IMR-90 (cell line): ENCODE results near the gene CCDC198. TPM values are rescaled to one million over a fixed set of nuclear protein-coding genes. Genes with fewer than 3 reads are reported as not detected.

Source experiments
- ATAC-seq: fragments of 200-7000 bp; cut with Tn5 transposase; 2 replicates; pipeline ENCODE4 v1.9.1; 2020; ENCODE audit warnings: low read depth, mild to moderate bottlenecking, moderate library complexity
- BruUV-seq: library from RNA; stranded (reverse); fragments of 400-500 nt; replicated peaks from 2 replicates; lab custom pipeline; 2021; lab: Mats Ljungman, UMichigan
- CTCF ChIA-PET: fragments of 300-600 bp; formaldehyde crosslinking; extraction: SDS; loops from one replicate; lab custom pipeline; 2021; ENCODE audit warnings: antibody characterized with exemption; lab: Yijun Ruan, JAX
- POLR2A ChIA-PET: fragments of 300-600 bp; sonication (Branson Sonifier 250); formaldehyde crosslinking; loops from one replicate; lab custom pipeline; 2022; ENCODE audit warnings: antibody characterized with exemption; ENCODE audit not compliant: unreplicated experiment; lab: Charles Lee
- DNase-seq: peaks from one replicate; pipeline ENCODE4 v3.0.0; 2013
- H2AFZ ChIP-seq: replicated peaks from 2 replicates; pipeline ENCODE3; 2013; ENCODE audit warnings: low read length, mild to moderate bottlenecking; ENCODE audit not compliant: poor library complexity
- H2AK5ac ChIP-seq: 2 replicates; pipeline ENCODE4 v1.6.1; 2013; ENCODE audit warnings: low read depth, low read length, inconsistent platforms
- H2AK9ac ChIP-seq: replicated peaks from 2 replicates; pipeline ENCODE3; 2013; ENCODE audit warnings: mild to moderate bottlenecking, low read depth, low read length, moderate library complexity; ENCODE audit not compliant: poor library complexity
- H2BK120ac ChIP-seq: 2 replicates; pipeline ENCODE4 v1.6.1; 2013; ENCODE audit warnings: low read depth, low read length, inconsistent platforms
- H2BK15ac ChIP-seq: 3 replicates; pipeline ENCODE4 v1.6.1; 2013; ENCODE audit warnings: low read depth, low read length, inconsistent platforms
- H2BK20ac ChIP-seq: 2 replicates; pipeline ENCODE4 v1.6.1; 2013; ENCODE audit warnings: low read depth, mild to moderate bottlenecking, inconsistent platforms, low read length, moderate library complexity
- H2BK5ac ChIP-seq: 2 replicates; pipeline ENCODE4 v1.6.1; 2013; ENCODE audit warnings: mild to moderate bottlenecking, low read depth, low read length, inconsistent platforms; ENCODE audit not compliant: poor library complexity, severe bottlenecking
- H3K14ac ChIP-seq: replicated peaks from 2 replicates; pipeline ENCODE4 v1.6.1; 2013; ENCODE audit warnings: low read depth, low read length, inconsistent platforms
- H3K18ac ChIP-seq: 2 replicates; pipeline ENCODE4 v1.6.1; 2013; ENCODE audit warnings: low read depth, low read length, control low read depth
- H3K23ac ChIP-seq: 2 replicates; pipeline ENCODE4 v1.6.1; 2013; ENCODE audit warnings: low read depth, low read length, inconsistent platforms
- H3K27ac ChIP-seq: 2 replicates; pipeline ENCODE4 v1.5.1; 2013; ENCODE audit warnings: mild to moderate bottlenecking, control low read depth, low read length; ENCODE audit not compliant: insufficient read depth
- H3K27me3 ChIP-seq: 2 replicates; pipeline ENCODE4 v1.6.1; 2013; ENCODE audit warnings: low read length; ENCODE audit not compliant: control insufficient read depth, insufficient read depth
- H3K36me3 ChIP-seq: 2 replicates; pipeline ENCODE4 v1.6.1; 2013; ENCODE audit warnings: low read length, mixed read lengths; ENCODE audit not compliant: control insufficient read depth, insufficient read depth
- H3K4ac ChIP-seq: 2 replicates; pipeline ENCODE4 v1.6.1; 2013; ENCODE audit warnings: low read depth, low read length, inconsistent platforms
- H3K4me1 ChIP-seq: 2 replicates; pipeline ENCODE4 v1.6.1; 2013; ENCODE audit warnings: low read length, mixed read lengths; ENCODE audit not compliant: control insufficient read depth, insufficient read depth
- H3K4me2 ChIP-seq: 2 replicates; pipeline ENCODE4 v1.6.1; 2013; ENCODE audit warnings: low read depth, mild to moderate bottlenecking, control low read depth, low read length, moderate library complexity
- H3K4me3 ChIP-seq: 2 replicates; pipeline ENCODE4 v1.5.1; 2013; ENCODE audit warnings: low read depth, mild to moderate bottlenecking, control low read depth, low read length, moderate library complexity; ENCODE audit not compliant: insufficient read depth
- H3K56ac ChIP-seq: 2 replicates; pipeline ENCODE4 v1.6.1; 2013; ENCODE audit warnings: low read length, inconsistent platforms; ENCODE audit not compliant: insufficient read depth; ENCODE audit errors: extremely low read depth
- H3K79me1 ChIP-seq, 2 experiments: 2 replicates each; pipeline ENCODE4 v1.6.1; 2013; ENCODE audit warnings: low read length in 2 of 2, inconsistent platforms in 1 of 2, low read depth in 1 of 2
- H3K9ac ChIP-seq: 2 replicates; pipeline ENCODE4 v1.6.1; 2013; ENCODE audit warnings: low read depth, low read length, control low read depth
- H3K9me1 ChIP-seq: 2 replicates; pipeline ENCODE4 v1.6.1; 2013; ENCODE audit warnings: low read length, inconsistent platforms; ENCODE audit not compliant: insufficient read depth
- H3K9me3 ChIP-seq: 2 replicates; pipeline ENCODE4 v1.6.1; 2013; ENCODE audit warnings: low read length; ENCODE audit not compliant: control insufficient read depth, insufficient read depth
- H4K20me1 ChIP-seq: 2 replicates; pipeline ENCODE4 v1.6.1; 2013; ENCODE audit warnings: low read length, inconsistent platforms; ENCODE audit not compliant: insufficient read depth
- H4K5ac ChIP-seq: 2 replicates; pipeline ENCODE4 v1.6.1; 2013; ENCODE audit warnings: mild to moderate bottlenecking, low read depth, low read length, control low read depth
- H4K8ac ChIP-seq, 2 experiments: 2 replicates each; pipeline ENCODE4 v1.6.1; 2013; ENCODE audit warnings: low read depth in 2 of 2, low read length in 2 of 2, control low read depth in 1 of 2, inconsistent platforms in 1 of 2
- H4K91ac ChIP-seq: 2 replicates; pipeline ENCODE4 v1.6.1; 2013; ENCODE audit warnings: low read depth, low read length, inconsistent platforms; ENCODE audit not compliant: insufficient read depth
- BHLHE40 ChIP-seq: fragments of 150-350 bp; IDR thresholded peaks from 2 replicates; pipeline ENCODE4 v1.6.1; 2016; ENCODE audit warnings: mild to moderate bottlenecking, low read depth, low read length
- CEBPB ChIP-seq: IDR thresholded peaks from 2 replicates; pipeline ENCODE4 v1.6.1; 2012; ENCODE audit warnings: low read depth, low read length, improper control_type of control experiment
- CHD1 ChIP-seq: IDR thresholded peaks from 2 replicates; pipeline ENCODE4 v1.6.1; 2012; ENCODE audit warnings: low read depth, low read length, improper control_type of control experiment
- CTCF ChIP-seq: conservative IDR thresholded peaks from 2 replicates; pipeline ENCODE4 v1.5.1; 2012; ENCODE audit warnings: mild to moderate bottlenecking, low read depth, low read length, improper control_type of control experiment
- ELK1 ChIP-seq: fragments of 150-350 bp; IDR thresholded peaks from 2 replicates; pipeline ENCODE4 v1.6.1; 2016; ENCODE audit warnings: low read depth, mild to moderate bottlenecking, low read length, moderate library complexity, borderline replicate concordance
- FOS ChIP-seq: fragments of 150-350 bp; IDR thresholded peaks from 2 replicates; pipeline ENCODE4 v1.6.1; 2016; ENCODE audit warnings: low read depth, low read length
- MAFK ChIP-seq: IDR thresholded peaks from 2 replicates; pipeline ENCODE4 v1.6.1; 2012; ENCODE audit warnings: low read depth, low read length, improper control_type of control experiment
- MAZ ChIP-seq: IDR thresholded peaks from 2 replicates; pipeline ENCODE4 v1.6.1; 2012; ENCODE audit warnings: low read depth, mild to moderate bottlenecking, low read length, improper control_type of control experiment, moderate library complexity, borderline replicate concordance
- MXI1 ChIP-seq: IDR thresholded peaks from 2 replicates; pipeline ENCODE4 v1.6.1; 2012; ENCODE audit warnings: low read depth, mild to moderate bottlenecking, low read length, moderate library complexity, borderline replicate concordance
- NFE2L2 ChIP-seq: fragments of 150-350 bp; IDR thresholded peaks from 2 replicates; pipeline ENCODE4 v1.6.1; 2016; ENCODE audit warnings: low read depth, mild to moderate bottlenecking, low read length
- POLR2A ChIP-seq: IDR thresholded peaks from 2 replicates; pipeline ENCODE4 v1.6.1; 2012; ENCODE audit warnings: mild to moderate bottlenecking, low read depth, low read length
- RAD21 ChIP-seq: IDR thresholded peaks from 2 replicates; pipeline ENCODE4 v1.6.1; 2012; ENCODE audit warnings: low read length, improper control_type of control experiment
- RCOR1 ChIP-seq: IDR thresholded peaks from 2 replicates; pipeline ENCODE4 v1.6.1; 2012; ENCODE audit warnings: mild to moderate bottlenecking, low read length, improper control_type of control experiment; ENCODE audit not compliant: insufficient replicate concordance
- RFX5 ChIP-seq: IDR thresholded peaks from 2 replicates; pipeline ENCODE4 v1.8.0; 2012; ENCODE audit warnings: low read depth, mild to moderate bottlenecking, low read length, moderate library complexity
- SMC3 ChIP-seq: fragments of 150-350 bp; IDR thresholded peaks from 2 replicates; pipeline ENCODE4 v1.6.1; 2016; ENCODE audit warnings: low read depth, mild to moderate bottlenecking, antibody characterized with exemption, low read length, moderate library complexity
- USF2 ChIP-seq: fragments of 150-350 bp; IDR thresholded peaks from 2 replicates; pipeline ENCODE4 v1.6.1; 2017; ENCODE audit warnings: mild to moderate bottlenecking, antibody characterized with exemption, low read length, low read depth
- WGBS, 2 experiments: methylation state at CpG; one replicate each; pipeline versions ENCODE4 v1.1.5 to v1.1.7; 2013; ENCODE audit warnings: missing lambda C conversion rate in 2 of 2; ENCODE audit not compliant: insufficient read length in 1 of 2; ENCODE audit errors: extremely low coverage in 2 of 2; 5-methylcytosine and 5-hydroxymethylcytosine counted together
- dilution Hi-C: fragments of 300-500 bp; cut with HindIII; formaldehyde crosslinking; loops from one replicate; pipeline ENCODE4 v1.14.3; 2018; ENCODE audit warnings: low sequenced_read_pairs; ENCODE audit not compliant: unreplicated experiment
- in situ Hi-C: fragments of 300-500 bp; cut with MboI; formaldehyde crosslinking; loops from 3 replicates; pipeline ENCODE4 v1.14.3; 2019; ENCODE audit warnings: low sequenced_read_pairs, inconsistent platforms, mixed read lengths
- intact Hi-C: fragments of 100-400 bp; cut with micrococcal nuclease; formaldehyde crosslinking; loops from 2 replicates; pipeline ENCODE4 v1.10.0; 2022
- polyA plus RNA-seq, 3 experiments: library from polyadenylated mRNA; depleted of rRNA; stranded (reverse); fragments of >200 nt; gene quantifications; 2 replicates each; pipeline ENCODE4 v1.2.3, GENCODE V29; 2012; ENCODE audit warnings: low replicate concordance in 1 of 3
- total RNA-seq: library from RNA; depleted of rRNA; stranded (reverse); fragments of >200 nt; gene quantifications from 2 replicates; pipeline ENCODE4 v1.2.3, GENCODE V29; 2012

Gene CCDC198
- total and polyA plus RNA-seq, 2 of the 4 experiments (the other 2 are of a cell fraction), result not detected

GRCh38 chr14:57495416-57495815 is 1.8 kb upstream of the CCDC198 start:
- no TSS peak for BruUV-seq
- H4K5ac ChIP-seq, result no peak overlapping the region
- H3K23ac ChIP-seq, result no peak overlapping the region

More at GRCh38 chr14:57495416-57495815, 1.8 kb upstream of the CCDC198 start:
- in situ Hi-C loops (no loop called here), dilution Hi-C loops (no loop called here), intact Hi-C loops (no loop called here)
- Histone ChIP-seq H3K18ac (no peak overlapping the region), H3K27ac (no peak overlapping the region), H3K4me1 (no peaks in the 10 kb centered on the region), H4K91ac (no peak overlapping the region), H2AK9ac (no peak overlapping the region), H2BK5ac (no peak overlapping the region), H3K4me3 (no peak overlapping the region), H3K9ac (no peak overlapping the region), H2AFZ (no peak overlapping the region), H2AK5ac (no peak overlapping the region), H4K8ac (no peak overlapping the region), H2BK15ac (no peak overlapping the region), H2BK120ac (no peak overlapping the region), H3K9me3 (no peaks in the 10 kb centered on the region), H3K4me2 (no peak overlapping the region), H4K20me1 (no peaks in the 10 kb centered on the region), H3K4ac (no peak overlapping the region), H3K79me1 (no peaks in the 10 kb centered on the region), H2BK20ac (no peak overlapping the region), H3K14ac (no peak overlapping the region), H3K9me1 (no peaks in the 10 kb centered on the region), H3K36me3 (no peaks in the 10 kb centered on the region), H3K27me3 (peaks cover 2% of the 10 kb centered on the region), H3K56ac (no peak overlapping the region)
- no peak for TF ChIP-seq FOS
- no peak for TF ChIP-seq BHLHE40
- no peak for TF ChIP-seq CHD1
- no peak for TF ChIP-seq CTCF
- no peak for TF ChIP-seq NFE2L2
- no peak for TF ChIP-seq RFX5
- no peak for TF ChIP-seq MAZ
- TF ChIP-seq POLR2A, result no peak
- TF ChIP-seq RCOR1, result no peak
- TF ChIP-seq USF2, result no peak
- TF ChIP-seq MXI1, result no peak
- TF ChIP-seq CEBPB, result no peak
- no peak for TF ChIP-seq ELK1
- no peak for TF ChIP-seq MAFK
- no peak for TF ChIP-seq SMC3
- TF ChIP-seq RAD21, result no peak
- CTCF ChIA-PET, result interaction anchor here (0.6 kb wide), 1 partner anchor 494 kb away, joined by 3 read pairs; no protein-coding TSS in a partner anchor
- no peak for ATAC-seq
- DNase-seq, result no peak
- POLR2A ChIA-PET, result no interaction called here
- no CpG with 5 or more reads among the region's 2 CpGs for WGBS, 2 experiments
